GM12878 (cell line): Measurements from ENCODE around the gene ZNF655. TPM values are rescaled to one million over a fixed set of nuclear protein-coding genes. Genes with fewer than 3 reads are reported as not detected.

ENCODE experiments used
- ATAC-seq: fragments of 200-7000 bp; cut with Tn5 transposase; 3 replicates; pipeline ENCODE4 v1.9.1; 2020; ENCODE audit warnings: mild to moderate bottlenecking, moderate library complexity
- BruUV-seq: library from RNA; stranded (reverse); fragments of 400-500 nt; replicated peaks from 2 replicates; lab custom pipeline; 2021; lab: Mats Ljungman, UMichigan
- CTCF ChIA-PET: fragments of 300-600 bp; sonication (Branson Sonifier 250); formaldehyde crosslinking; extraction: SDS; loops from one replicate; lab custom pipeline; 2021; ENCODE audit warnings: inconsistent platforms; lab: Yijun Ruan, JAX
- POLR2A ChIA-PET: fragments of 350-600 bp; formaldehyde crosslinking; extraction: SDS; loops from one replicate; lab custom pipeline; 2021; ENCODE audit warnings: inconsistent platforms; lab: Charles Lee
- RAD21 ChIA-PET: fragments of 300-600 bp; sonication (Branson Sonifier 250); formaldehyde crosslinking; loops from one replicate; lab custom pipeline; 2023; ENCODE audit warnings: antibody characterized with exemption; ENCODE audit not compliant: unreplicated experiment; lab: Charles Lee
- SMC1A ChIA-PET: fragments of 300-600 bp; sonication (Branson Sonifier 250); formaldehyde crosslinking; loops from one replicate; lab custom pipeline; 2023; ENCODE audit not compliant: unreplicated experiment, uncharacterized antibody; lab: Charles Lee
- DNase-seq: peaks from one replicate; pipeline ENCODE4 v3.0.0-alpha.2; 2011; ENCODE audit warnings: low read depth, low spot score
- FAIRE-seq: peaks from 3 replicates; lab custom pipeline; 2011; peaks lifted over from hg19 to GRCh38; lab: Jason Lieb, UNC
- H2AFZ ChIP-seq: 2 replicates; pipeline ENCODE4 v1.6.0; 2011; ENCODE audit warnings: low read depth, low read length, control low read depth; ENCODE audit not compliant: control insufficient read depth
- H3K27ac ChIP-seq: 2 replicates; pipeline ENCODE4 v1.5.1; 2011; ENCODE audit warnings: control low read depth; ENCODE audit not compliant: control insufficient read depth, insufficient read depth
- H3K27me3 ChIP-seq, 2 experiments: replicated peaks in 1 of 2; 2 replicates each; pipeline versions ENCODE4 v1.6.0 to v1.6.1; 2011; ENCODE audit warnings: low read length in 1 of 2; ENCODE audit not compliant: control insufficient read depth in 2 of 2, insufficient read depth in 2 of 2
- H3K36me3 ChIP-seq, 2 experiments: 2 replicates each; pipeline ENCODE4 v1.5.1; 2011; ENCODE audit warnings: low read length in 1 of 2; ENCODE audit not compliant: control insufficient read depth in 2 of 2, insufficient read depth in 2 of 2
- H3K4me1 ChIP-seq: 2 replicates; pipeline ENCODE4 v1.6.1; 2011; ENCODE audit warnings: mild to moderate bottlenecking, low read length, moderate library complexity, mixed read lengths; ENCODE audit not compliant: control insufficient read depth, insufficient read depth
- H3K4me2 ChIP-seq: 2 replicates; pipeline ENCODE4 v1.6.0; 2011; ENCODE audit warnings: control low read depth; ENCODE audit not compliant: control insufficient read depth, insufficient read depth
- H3K4me3 ChIP-seq: fragments of 200-600 bp; sonication (generic); 2 replicates; pipeline ENCODE4 v1.5.1; 2016
- H3K79me2 ChIP-seq: 2 replicates; pipeline ENCODE4 v1.6.0; 2011; ENCODE audit warnings: low read length; ENCODE audit not compliant: control insufficient read depth, insufficient read depth
- H3K9ac ChIP-seq: 2 replicates; pipeline ENCODE4 v1.8.0; 2011; ENCODE audit warnings: low read length, control low read depth, mixed read lengths; ENCODE audit not compliant: control insufficient read depth, insufficient read depth
- H3K9me3 ChIP-seq: replicated peaks from 3 replicates; pipeline ENCODE4 v1.5.1; 2011; ENCODE audit warnings: mild to moderate bottlenecking, low read length; ENCODE audit not compliant: control insufficient read depth, insufficient read depth
- H4K20me1 ChIP-seq: 2 replicates; pipeline ENCODE4 v1.6.0; 2011; ENCODE audit not compliant: control insufficient read depth, insufficient read depth
- CBX5 ChIP-seq: sonication (generic); IDR thresholded peaks from 2 replicates; pipeline ENCODE4 v1.6.1; 2016; ENCODE audit warnings: low read depth, moderate library complexity, mild to moderate bottlenecking, inconsistent platforms
- EP300 ChIP-seq, 2 experiments: fragments of 150-350 bp in 1 of 2; IDR thresholded peaks; 2 replicates each; pipeline ENCODE4 v1.6.1; 2011 to 2012; ENCODE audit warnings: low read depth in 2 of 2, low read length in 2 of 2, borderline replicate concordance in 1 of 2, improper control_type of control experiment in 1 of 2, inconsistent platforms in 1 of 2; ENCODE audit not compliant: control insufficient read depth in 1 of 2
- MAX ChIP-seq: IDR thresholded peaks from 2 replicates; pipeline ENCODE4 v1.6.1; 2012; ENCODE audit warnings: low read depth, low read length, improper control_type of control experiment
- MTA3 ChIP-seq: IDR thresholded peaks from 2 replicates; pipeline ENCODE4 v1.6.1; 2012; ENCODE audit warnings: low read length, inconsistent platforms, borderline replicate concordance
- NFIC ChIP-seq: IDR thresholded peaks from 2 replicates; pipeline ENCODE4 v1.6.1; 2012; ENCODE audit warnings: low read depth, mild to moderate bottlenecking, inconsistent platforms, low read length, moderate library complexity
- WGBS: methylation state at CpG from one replicate; pipeline ENCODE4 v1.1.6; 2016; ENCODE audit warnings: low lambda C conversion rate; ENCODE audit not compliant: insufficient replicate concordance, insufficient coverage; ENCODE audit errors: missing lambda C conversion rate; 5-methylcytosine and 5-hydroxymethylcytosine counted together
- in situ Hi-C: fragments of 300-500 bp; cut with MboI; formaldehyde crosslinking; loops from 9 replicates; pipeline ENCODE4 v1.14.3; 2018; ENCODE audit warnings: mixed read lengths
- intact Hi-C: fragments of 100-400 bp; cut with micrococcal nuclease; formaldehyde crosslinking; loops from one replicate; pipeline ENCODE4 v1.14.2; 2022; ENCODE audit not compliant: unreplicated experiment
- polyA plus RNA-seq, 11 experiments: library from polyadenylated mRNA; depleted of rRNA in 4 of 11; unstranded in 6 of 11; stranded (reverse) in 5 of 11; fragments of >200 nt; fragmentation: Nextera tagmentation in 4 of 11; fragmentation: Illumina TruSeq in 1 of 11; extraction: Ambion mirVana in 4 of 11; extraction: Trizol in 1 of 11; gene quantifications; 1 replicate in 1 of 11; 2 replicates in 10 of 11; pipeline versions ENCODE4 v1.2.1 to v1.2.3, GENCODE V29; 2011 to 2016; ENCODE audit warnings: inconsistent platforms in 2 of 11, missing spikeins in 2 of 11, low read depth in 1 of 11
- total RNA-seq, 4 experiments: library from RNA; depleted of rRNA in 3 of 4; stranded (reverse); fragments of >200 nt in 3 of 4; fragmentation: Illumina TruSeq in 1 of 4; extraction: Trizol in 1 of 4; gene quantifications; 2 replicates each; pipeline versions ENCODE4 v1.2.1 to v1.2.3, GENCODE V29; 2013 to 2021

The ZNF655 gene
- total and polyA plus RNA-seq, 10 of the 15 experiments (the other 5 are each of a cell fraction or from before 2014, with no cell fraction given): 14.5 to 107 (median 52.8) TPM

DNA sequence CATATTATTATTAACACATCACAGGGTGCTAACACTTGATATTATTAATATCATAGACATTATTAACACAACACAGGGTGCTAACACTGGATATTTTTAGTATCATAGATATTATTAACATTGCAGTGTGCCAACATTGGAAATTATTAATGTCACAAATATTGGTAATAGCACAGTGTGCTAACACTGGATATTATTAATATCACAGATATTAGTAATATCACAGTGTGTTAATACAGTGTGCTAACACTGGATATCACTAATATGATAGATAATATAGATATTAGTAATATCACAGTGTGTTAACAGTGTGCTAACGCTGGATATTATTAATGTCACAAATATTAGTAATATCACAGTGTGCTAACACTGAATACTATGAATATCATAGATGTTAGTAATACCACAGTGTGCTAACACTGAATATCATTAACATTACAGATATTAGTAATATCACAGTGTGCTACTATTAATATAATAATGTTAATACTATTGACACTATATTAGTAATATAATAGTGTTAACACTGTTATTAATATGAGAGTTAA is 38.0 kb downstream of the ZNF655 start:
- no peak for DNase-seq
- ChIA-PET POLR2A (no interaction called here), RAD21 (no interaction called here)

DNA sequence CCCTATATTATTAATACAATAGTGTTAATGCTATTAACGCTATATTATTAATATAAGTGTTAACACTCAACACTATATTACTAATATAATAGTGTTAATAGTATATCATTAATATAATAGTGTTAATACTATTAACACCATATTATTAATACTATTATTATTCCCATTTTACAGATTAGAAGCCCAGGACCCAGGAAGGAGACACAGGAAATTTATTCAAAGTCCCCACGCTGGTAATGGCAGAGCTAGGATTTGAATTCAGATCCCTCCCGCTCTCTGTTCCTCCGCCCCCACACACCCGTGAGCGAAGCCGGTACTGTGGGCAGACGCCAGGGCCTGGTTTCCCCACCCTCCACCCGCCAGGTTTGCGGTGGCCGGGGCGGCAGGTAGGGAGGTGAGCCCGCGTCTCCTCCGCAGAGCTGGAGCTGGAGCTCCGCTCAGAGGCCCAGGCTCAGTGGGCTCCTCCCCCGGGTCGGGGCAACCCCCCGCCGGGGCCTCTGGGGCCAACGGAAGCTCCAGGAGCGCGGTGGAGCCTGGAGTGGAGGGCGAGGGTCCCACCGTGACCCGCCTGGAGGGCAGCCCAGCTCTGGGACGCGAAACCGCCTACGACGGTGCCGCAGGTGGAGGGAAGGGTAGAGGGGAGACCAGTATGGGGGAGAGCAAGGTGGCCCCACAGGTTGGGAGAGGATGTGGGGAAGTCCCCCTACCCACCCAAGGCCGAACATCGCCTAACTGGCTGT is 39.5 kb downstream of the ZNF655 start, which contains the start of gene TMEM225B:
TMEM225B (plus strand) TSS at position 506 of the 740 bp plus-strand sequence. CDS start 6,122 bp downstream, outside the sequence.
- CTCF ChIA-PET: no interaction called here
- in situ Hi-C loops (no loop called here), intact Hi-C loops (no loop called here)
- BruUV-seq: no TSS peak
- RAD21 ChIA-PET: no interaction called here
- no peak within 1 kb of the TSS for H3K4me3 ChIP-seq
- 72% methylated on average over 22 of the region's 34 CpGs for WGBS
- no peaks in the 10 kb centered on the region for H3K36me3 ChIP-seq
- no peaks in the 10 kb centered on the region for H3K9me3 ChIP-seq
- H3K4me1 ChIP-seq: no peaks in the 10 kb centered on the region
- no peak for DNase-seq
- no peak within 1 kb of the TSS for H2AFZ ChIP-seq
- TF ChIP-seq CBX5 (no peak), EP300 (IDR thresholded peaks at IDR 0.05; ENCODE audit: borderline replicate concordance in 1 of 2, control insufficient read depth in 1 of 2, low read depth in 2 of 2, low read length in 2 of 2) (no peak), MAX (no peak)
- TF ChIP-seq, all 136 proteins: peak for 0
- ChIA-PET SMC1A (interaction anchor here (0.6 kb wide), 1 partner anchor 190 kb away, joined by 3 read pairs; no protein-coding TSS in a partner anchor), POLR2A (interaction anchor here (0.6 kb wide), 1 partner anchor 105 kb away, joined by 4 read pairs; no protein-coding TSS in a partner anchor)
- no peak for FAIRE-seq
- H3K79me2 ChIP-seq: no peaks in the 10 kb centered on the region
- no peak within 1 kb of the TSS for H3K27ac ChIP-seq
- no peaks in the 10 kb centered on the region for H4K20me1 ChIP-seq
- H3K27me3 ChIP-seq: no peaks in the 10 kb centered on the region
- H3K4me2 ChIP-seq: no peak within 1 kb of the TSS
- ATAC-seq: no peak
- H3K9ac ChIP-seq: no peak within 1 kb of the TSS

More for the DNA sequence above, 38.0 kb downstream of the ZNF655 start:
- intact Hi-C loops (no loop called here), in situ Hi-C loops (no loop called here)
- Histone ChIP-seq H4K20me1 (no peaks in the 10 kb centered on the region), H2AFZ (no peak overlapping the region), H3K79me2 (no peaks in the 10 kb centered on the region), H3K9ac (no peak overlapping the region), H3K9me3 (no peaks in the 10 kb centered on the region), H3K36me3 (no peaks in the 10 kb centered on the region), H3K4me2 (no peak overlapping the region), H3K27ac (no peak overlapping the region), H3K27me3 (no peaks in the 10 kb centered on the region), H3K4me3 (no peak overlapping the region), H3K4me1 (no peaks in the 10 kb centered on the region)
- BruUV-seq: no TSS peak
- ATAC-seq (no peak), FAIRE-seq (no peak)
- TF ChIP-seq NFIC: 0 out of 2 replicates have a peak, but pooled peaks have one; percentile 19
- no peak for TF ChIP-seq MTA3
- CTCF ChIA-PET: no interaction called here
- WGBS: 85% methylated on average over 1 of the region's 1 CpG
- SMC1A ChIA-PET: no interaction called here
